Measurements from ENCODE around the gene TMEM203.
A peak's percentile ranks its signal among the peaks of the same experiment; 100 is the strongest.

The TMEM203 gene

DNA sequence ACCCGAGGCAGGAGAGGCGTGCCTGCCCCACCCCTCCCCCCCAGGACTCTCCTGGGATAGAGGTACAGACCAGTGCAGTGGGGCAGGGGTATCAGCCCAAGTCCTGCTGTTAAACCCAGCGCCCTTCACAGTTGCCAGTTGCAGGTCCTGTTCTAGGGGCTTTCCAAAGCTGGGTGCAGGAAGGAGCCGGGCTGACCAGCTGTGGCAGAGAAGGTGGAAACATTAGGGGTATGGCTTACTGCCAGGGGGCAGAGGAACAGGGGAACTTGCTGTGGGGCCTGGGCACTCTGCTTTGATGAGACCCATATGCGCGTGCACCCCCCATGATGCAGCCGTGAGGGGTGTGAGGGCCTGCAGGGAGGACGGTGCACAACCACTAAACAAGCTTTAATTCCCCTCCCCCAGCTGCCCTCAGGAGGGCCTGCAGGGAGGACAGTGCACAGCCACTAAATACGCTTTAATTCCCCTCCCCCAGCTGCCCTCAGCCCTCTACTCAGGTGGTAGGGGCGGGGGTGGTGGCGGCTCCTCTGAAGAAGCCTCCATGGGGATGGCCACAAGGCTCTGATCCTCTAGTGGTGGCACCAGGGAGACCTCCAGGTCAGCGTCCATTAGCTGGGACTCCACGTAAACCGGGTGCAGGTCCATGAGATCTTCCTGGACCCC is 34.8 kb downstream of the TMEM203 start:
- TF ChIP-seq GABPA (IDR thresholded peaks at IDR 0.05; ENCODE audit: low read depth) (no peak), POLR2AphosphoS5 (IDR thresholded peaks at IDR 0.05; ENCODE audit: low read depth) (no peak)
- TF ChIP-seq, protein P1, sequence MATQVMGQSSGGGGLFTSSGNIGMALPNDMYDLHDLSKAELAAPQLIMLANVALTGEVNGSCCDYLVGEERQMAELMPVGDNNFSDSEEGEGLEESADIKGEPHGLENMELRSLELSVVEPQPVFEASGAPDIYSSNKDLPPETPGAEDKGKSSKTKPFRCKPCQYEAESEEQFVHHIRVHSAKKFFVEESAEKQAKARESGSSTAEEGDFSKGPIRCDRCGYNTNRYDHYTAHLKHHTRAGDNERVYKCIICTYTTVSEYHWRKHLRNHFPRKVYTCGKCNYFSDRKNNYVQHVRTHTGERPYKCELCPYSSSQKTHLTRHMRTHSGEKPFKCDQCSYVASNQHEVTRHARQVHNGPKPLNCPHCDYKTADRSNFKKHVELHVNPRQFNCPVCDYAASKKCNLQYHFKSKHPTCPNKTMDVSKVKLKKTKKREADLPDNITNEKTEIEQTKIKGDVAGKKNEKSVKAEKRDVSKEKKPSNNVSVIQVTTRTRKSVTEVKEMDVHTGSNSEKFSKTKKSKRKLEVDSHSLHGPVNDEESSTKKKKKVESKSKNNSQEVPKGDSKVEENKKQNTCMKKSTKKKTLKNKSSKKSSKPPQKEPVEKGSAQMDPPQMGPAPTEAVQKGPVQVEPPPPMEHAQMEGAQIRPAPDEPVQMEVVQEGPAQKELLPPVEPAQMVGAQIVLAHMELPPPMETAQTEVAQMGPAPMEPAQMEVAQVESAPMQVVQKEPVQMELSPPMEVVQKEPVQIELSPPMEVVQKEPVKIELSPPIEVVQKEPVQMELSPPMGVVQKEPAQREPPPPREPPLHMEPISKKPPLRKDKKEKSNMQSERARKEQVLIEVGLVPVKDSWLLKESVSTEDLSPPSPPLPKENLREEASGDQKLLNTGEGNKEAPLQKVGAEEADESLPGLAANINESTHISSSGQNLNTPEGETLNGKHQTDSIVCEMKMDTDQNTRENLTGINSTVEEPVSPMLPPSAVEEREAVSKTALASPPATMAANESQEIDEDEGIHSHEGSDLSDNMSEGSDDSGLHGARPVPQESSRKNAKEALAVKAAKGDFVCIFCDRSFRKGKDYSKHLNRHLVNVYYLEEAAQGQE (IDR thresholded peaks at IDR 0.05; ENCODE audit: insufficient replicate concordance, low read depth), result no peak
- DNase-seq (ENCODE audit: low read depth in 1 of 2, low spot score in 1 of 2), result no peak
- peaks cover 14% of the 10 kb centered on the region for H3K27me3 ChIP-seq (ENCODE audit: insufficient read depth, poor library complexity, severe bottlenecking)
- H3K27ac ChIP-seq (replicated peaks), result no peak overlapping the region
- no peak overlapping the region for H3K4me3 ChIP-seq (replicated peaks; ENCODE audit: insufficient read depth, low read length)

DNA sequence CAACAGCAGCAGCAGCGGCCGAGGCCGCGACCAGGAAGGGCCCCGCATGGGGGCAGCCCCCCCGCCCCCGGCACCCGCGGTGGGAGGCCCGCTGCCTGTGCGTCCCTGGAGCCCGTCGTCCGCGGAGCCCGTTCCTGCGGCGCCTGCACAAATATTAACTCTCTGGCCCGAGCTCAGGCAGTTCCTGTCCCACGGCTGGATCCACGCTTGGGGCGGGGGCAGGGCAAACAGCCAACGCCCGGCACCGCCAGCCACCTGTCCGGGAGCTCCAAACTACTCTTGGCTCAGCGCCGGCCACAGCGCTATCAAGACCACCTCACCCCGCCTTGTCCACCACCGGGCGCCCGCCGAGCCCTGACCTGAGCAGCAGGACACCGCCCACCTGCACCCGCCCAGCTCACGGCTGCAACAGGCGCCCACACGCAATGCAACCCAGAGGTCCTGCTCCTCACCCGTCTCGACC is 35.5 kb downstream of the TMEM203 start, which contains the start of gene LRRC26:
Gene LRRC26 (minus strand): TSS at position 156 of the 463 bp plus-strand sequence. CDS start 108 bp downstream, at position 48.
- DNase-seq (ENCODE audit: low read depth in 1 of 2, low spot score in 1 of 2), result no peak
- no peak within 1 kb of the TSS for H3K27ac ChIP-seq (replicated peaks)

DNA sequence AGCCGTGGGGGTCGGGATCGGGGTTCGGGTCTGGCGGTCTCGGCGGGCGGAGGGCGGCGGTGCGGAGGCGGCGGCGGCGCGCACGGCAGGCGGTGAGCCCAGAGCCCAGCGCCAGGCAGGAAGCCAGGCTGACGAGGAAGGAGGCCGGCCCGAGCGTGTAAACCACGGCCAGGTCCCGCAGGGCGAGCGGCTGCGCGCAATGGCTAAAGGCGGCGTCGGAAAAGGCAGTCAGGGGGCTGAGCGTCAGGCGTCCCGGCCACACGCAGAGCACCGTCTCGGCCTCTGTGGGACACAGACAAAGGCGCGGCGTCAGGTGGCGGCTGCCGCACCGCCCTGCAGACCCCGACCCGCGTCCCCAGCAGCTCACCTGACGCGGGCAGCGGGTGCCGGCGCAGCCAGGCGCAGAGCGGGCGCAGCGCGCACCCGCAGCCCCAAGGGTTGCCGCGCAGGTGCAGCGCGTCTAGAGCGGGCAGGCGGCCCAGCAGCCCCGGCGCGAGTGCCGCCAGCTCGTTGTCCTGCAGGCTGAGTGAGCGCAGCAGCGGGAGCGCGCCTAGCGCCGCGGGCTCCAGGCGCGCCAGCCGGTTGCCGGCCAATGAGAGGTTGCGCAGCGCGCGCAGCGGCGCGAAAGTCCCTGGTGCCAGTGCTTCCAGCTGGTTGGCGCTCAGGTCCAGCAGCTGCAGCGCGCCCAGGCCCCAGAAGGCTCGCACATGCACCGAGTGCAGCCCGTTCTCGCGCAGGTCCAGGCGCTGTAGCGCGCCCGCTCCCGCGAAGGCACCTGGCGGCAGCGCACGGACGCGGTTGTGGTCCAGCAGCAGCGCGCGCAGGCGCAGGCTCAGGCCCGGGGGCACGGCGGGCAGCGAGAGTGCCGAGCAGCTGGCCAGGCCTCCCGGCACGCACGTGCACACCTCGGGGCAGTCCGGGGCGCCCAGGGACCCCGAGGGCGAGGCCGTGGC is 36.3 kb downstream of the TMEM203 start:
- peak; percentile 55 to 79 for DNase-seq (ENCODE audit: low read depth in 1 of 2, low spot score in 1 of 2)
- TF ChIP-seq, protein P1 (IDR thresholded peaks at IDR 0.05; ENCODE audit: insufficient replicate concordance, low read depth), result no peak
- TF ChIP-seq POLR2AphosphoS5 (IDR thresholded peaks at IDR 0.05; ENCODE audit: low read depth) (no peak), SPI1 (IDR thresholded peaks at IDR 0.05; ENCODE audit: borderline replicate concordance, low read depth) (no peak), GABPA (IDR thresholded peaks at IDR 0.05; ENCODE audit: low read depth) (no peak)
- TF ChIP-seq, protein P2, sequence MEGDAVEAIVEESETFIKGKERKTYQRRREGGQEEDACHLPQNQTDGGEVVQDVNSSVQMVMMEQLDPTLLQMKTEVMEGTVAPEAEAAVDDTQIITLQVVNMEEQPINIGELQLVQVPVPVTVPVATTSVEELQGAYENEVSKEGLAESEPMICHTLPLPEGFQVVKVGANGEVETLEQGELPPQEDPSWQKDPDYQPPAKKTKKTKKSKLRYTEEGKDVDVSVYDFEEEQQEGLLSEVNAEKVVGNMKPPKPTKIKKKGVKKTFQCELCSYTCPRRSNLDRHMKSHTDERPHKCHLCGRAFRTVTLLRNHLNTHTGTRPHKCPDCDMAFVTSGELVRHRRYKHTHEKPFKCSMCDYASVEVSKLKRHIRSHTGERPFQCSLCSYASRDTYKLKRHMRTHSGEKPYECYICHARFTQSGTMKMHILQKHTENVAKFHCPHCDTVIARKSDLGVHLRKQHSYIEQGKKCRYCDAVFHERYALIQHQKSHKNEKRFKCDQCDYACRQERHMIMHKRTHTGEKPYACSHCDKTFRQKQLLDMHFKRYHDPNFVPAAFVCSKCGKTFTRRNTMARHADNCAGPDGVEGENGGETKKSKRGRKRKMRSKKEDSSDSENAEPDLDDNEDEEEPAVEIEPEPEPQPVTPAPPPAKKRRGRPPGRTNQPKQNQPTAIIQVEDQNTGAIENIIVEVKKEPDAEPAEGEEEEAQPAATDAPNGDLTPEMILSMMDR (IDR thresholded peaks at IDR 0.05; ENCODE audit: insufficient read depth, low read length), result no peak
- peak overlapping the region; percentile 40 for H3K4me3 ChIP-seq (replicated peaks; ENCODE audit: insufficient read depth, low read length)
- peaks cover 20% of the 10 kb centered on the region for H3K27me3 ChIP-seq (ENCODE audit: insufficient read depth, poor library complexity, severe bottlenecking)
- no peak overlapping the region for H3K27ac ChIP-seq (replicated peaks)

More for the DNA sequence above, 35.5 kb downstream of the TMEM203 start, which contains the start of gene LRRC26:
- H3K4me3 ChIP-seq (replicated peaks; ENCODE audit: insufficient read depth, low read length), result peak within 1 kb of the TSS; percentile 40
- no peak for TF ChIP-seq GABPA (IDR thresholded peaks at IDR 0.05; ENCODE audit: low read depth)
- TF ChIP-seq POLR2AphosphoS5 (IDR thresholded peaks at IDR 0.05; ENCODE audit: low read depth), result no peak
- TF ChIP-seq, protein P1 (IDR thresholded peaks at IDR 0.05; ENCODE audit: insufficient replicate concordance, low read depth), result no peak
- no peak for TF ChIP-seq SPI1 (IDR thresholded peaks at IDR 0.05; ENCODE audit: borderline replicate concordance, low read depth)
- TF ChIP-seq, protein P2 (IDR thresholded peaks at IDR 0.05; ENCODE audit: insufficient read depth, low read length), result no peak
- H3K27me3 ChIP-seq (ENCODE audit: insufficient read depth, poor library complexity, severe bottlenecking), result peaks cover 15% of the 10 kb centered on the region

Measured in HL-60 (cell line).